A673 (cell line): Measurements from ENCODE around the gene WFS1. TPM values are rescaled to one million over a fixed set of nuclear protein-coding genes. Genes with fewer than 3 reads are reported as not detected.

Source experiments
- BruUV-seq: library from RNA; stranded (reverse); fragments of 400-500 nt; replicated peaks from 2 replicates; lab custom pipeline; 2021; lab: Mats Ljungman, UMichigan
- CTCF ChIA-PET: fragments of 300-600 bp; sonication (Branson Sonifier 250); formaldehyde crosslinking; loops from one replicate; lab custom pipeline; 2022; ENCODE audit warnings: antibody characterized with exemption; lab: Charles Lee
- POLR2A ChIA-PET: fragments of 300-600 bp; sonication (Branson Sonifier 250); formaldehyde crosslinking; loops from one replicate; lab custom pipeline; 2022; ENCODE audit warnings: antibody characterized with exemption; ENCODE audit not compliant: low non-redundant PET; lab: Charles Lee
- DNase-seq: peaks from one replicate; pipeline ENCODE4 v3.0.0-alpha.2; 2015; ENCODE audit warnings: low spot score
- H3K27ac ChIP-seq: fragments of 200-600 bp; sonication (generic); 2 replicates; pipeline ENCODE4 v1.5.1; 2016; ENCODE audit warnings: mixed run types, low read depth, mild to moderate bottlenecking, mixed read lengths, antibody characterized with exemption, low read length; ENCODE audit not compliant: poor library complexity, severe bottlenecking
- H3K27me3 ChIP-seq: fragments of 200-600 bp; sonication (generic); replicated peaks from 2 replicates; pipeline ENCODE4 v1.6.1; 2017; ENCODE audit warnings: mixed run types, low read depth, mild to moderate bottlenecking, mixed read lengths, antibody characterized with exemption, low read length; ENCODE audit not compliant: insufficient read depth, poor library complexity
- H3K36me3 ChIP-seq: fragments of 200-600 bp; sonication (generic); 2 replicates; pipeline ENCODE4 v1.6.1; 2016; ENCODE audit warnings: mixed run types, mild to moderate bottlenecking, mixed read lengths, antibody characterized with exemption, low read length; ENCODE audit not compliant: insufficient read depth, poor library complexity, severe bottlenecking
- H3K4me1 ChIP-seq: fragments of 200-600 bp; sonication (generic); 2 replicates; pipeline ENCODE4 v1.6.1; 2017; ENCODE audit warnings: mixed run types, mild to moderate bottlenecking, mixed read lengths, antibody characterized with exemption, low read length; ENCODE audit not compliant: insufficient read depth, poor library complexity, severe bottlenecking
- H3K4me3 ChIP-seq: fragments of 200-600 bp; sonication (generic); 2 replicates; pipeline ENCODE4 v1.5.1; 2016; ENCODE audit warnings: low read depth, mixed run types, mild to moderate bottlenecking, mixed read lengths, low read length; ENCODE audit not compliant: poor library complexity, severe bottlenecking
- H3K9me3 ChIP-seq: fragments of 200-600 bp; sonication (generic); 2 replicates; pipeline ENCODE4 v1.6.1; 2016; ENCODE audit warnings: mixed run types, low read depth, mild to moderate bottlenecking, mixed read lengths, antibody characterized with exemption, low read length; ENCODE audit not compliant: poor library complexity, severe bottlenecking
- CTCF ChIP-seq: fragments of 300-800, 200-600 bp; sonication (generic); conservative IDR thresholded peaks from 2 replicates; pipeline ENCODE4 v1.5.1; 2017; ENCODE audit warnings: low read depth, mild to moderate bottlenecking, antibody characterized with exemption, low read length, moderate library complexity, mixed read lengths
- EZH2 ChIP-seq: fragments of 200-600 bp; sonication (generic); IDR thresholded peaks from 2 replicates; pipeline ENCODE4 v1.6.1; 2017; ENCODE audit warnings: borderline replicate concordance, low read depth, mild to moderate bottlenecking, mixed read lengths, antibody characterized with exemption, low read length; ENCODE audit not compliant: poor library complexity, severe bottlenecking
- intact Hi-C: fragments of 100-400 bp; cut with micrococcal nuclease; formaldehyde crosslinking; loops from one replicate; pipeline ENCODE4 v1.10.0; 2022; ENCODE audit not compliant: unreplicated experiment
- total RNA-seq: library from RNA; stranded (reverse); gene quantifications from 2 replicates; pipeline ENCODE4 v1.2.3, GENCODE V29; 2021

Gene WFS1
- total RNA-seq, 1 experiment from 2014 or later, result 14.0 TPM

- intact Hi-C loops, result no loop called here
- H3K4me1 ChIP-seq, result peaks cover 8% of the 10 kb centered on the region
- no peak for DNase-seq
- H3K27me3 ChIP-seq, result no peaks in the 10 kb centered on the region
- ChIA-PET POLR2A (no interaction called here), CTCF (no interaction called here)
- H3K27ac ChIP-seq, result no peak overlapping the region
- no peak overlapping the region for H3K4me3 ChIP-seq
- TF ChIP-seq CTCF (no peak), EZH2 (no peak)
- H3K9me3 ChIP-seq, result no peaks in the 10 kb centered on the region
- no TSS peak for BruUV-seq
- no peaks in the 10 kb centered on the region for H3K36me3 ChIP-seq
Measured at GRCh38 chr4:6350646-6351045, 81.0 kb downstream of the WFS1 start.

- no peak for DNase-seq
- Histone ChIP-seq H3K36me3 (no peaks in the 10 kb centered on the region), H3K27me3 (no peaks in the 10 kb centered on the region), H3K4me3 (no peak overlapping the region), H3K4me1 (peaks cover 8% of the 10 kb centered on the region), H3K9me3 (no peaks in the 10 kb centered on the region), H3K27ac (no peak overlapping the region)
- ChIA-PET POLR2A (no interaction called here), CTCF (no interaction called here)
- TF ChIP-seq EZH2 (no peak), CTCF (no peak)
- intact Hi-C loops, result no loop called here
- BruUV-seq, result no TSS peak
Measured at GRCh38 chr4:6351246-6352000, 81.8 kb downstream of the WFS1 start.

GRCh38 chr4:6352031-6352692 lies 82.5 kb downstream of the WFS1 start:
- intact Hi-C loops, result no loop called here
- no peak for DNase-seq
- TF ChIP-seq EZH2 (no peak), CTCF (no peak)
- Histone ChIP-seq H3K27me3 (no peaks in the 10 kb centered on the region), H3K4me3 (no peak overlapping the region), H3K9me3 (no peaks in the 10 kb centered on the region), H3K27ac (no peak overlapping the region), H3K4me1 (peaks cover 8% of the 10 kb centered on the region), H3K36me3 (no peaks in the 10 kb centered on the region)
- no TSS peak for BruUV-seq
- CTCF ChIA-PET, result no interaction called here
- POLR2A ChIA-PET, result no interaction called here

Other genes starting within 250 kb of the WFS1 start
- gene JAKMIP1, start 69.3 kb upstream of the WFS1 start, total RNA-seq, result not detected in 2 replicates
- 0.20 TPM in 1 of 2 replicates, not detected in the other for gene PPP2R2C, start 202.8 kb downstream of the WFS1 start, total RNA-seq